ENCODE measurements around the gene UBAC2. TPM values are rescaled to one million over a fixed set of nuclear protein-coding genes. Genes with fewer than 3 reads are reported as not detected.
"Not testable (repeated sequence)": the region's sequence is repeated elsewhere in the genome, so short reads cannot be mapped to it uniquely, and the experiment has no call there.

UBAC2 gene
- total RNA-seq, 1 donor from 2014 or later, result 79.1 TPM

DNA sequence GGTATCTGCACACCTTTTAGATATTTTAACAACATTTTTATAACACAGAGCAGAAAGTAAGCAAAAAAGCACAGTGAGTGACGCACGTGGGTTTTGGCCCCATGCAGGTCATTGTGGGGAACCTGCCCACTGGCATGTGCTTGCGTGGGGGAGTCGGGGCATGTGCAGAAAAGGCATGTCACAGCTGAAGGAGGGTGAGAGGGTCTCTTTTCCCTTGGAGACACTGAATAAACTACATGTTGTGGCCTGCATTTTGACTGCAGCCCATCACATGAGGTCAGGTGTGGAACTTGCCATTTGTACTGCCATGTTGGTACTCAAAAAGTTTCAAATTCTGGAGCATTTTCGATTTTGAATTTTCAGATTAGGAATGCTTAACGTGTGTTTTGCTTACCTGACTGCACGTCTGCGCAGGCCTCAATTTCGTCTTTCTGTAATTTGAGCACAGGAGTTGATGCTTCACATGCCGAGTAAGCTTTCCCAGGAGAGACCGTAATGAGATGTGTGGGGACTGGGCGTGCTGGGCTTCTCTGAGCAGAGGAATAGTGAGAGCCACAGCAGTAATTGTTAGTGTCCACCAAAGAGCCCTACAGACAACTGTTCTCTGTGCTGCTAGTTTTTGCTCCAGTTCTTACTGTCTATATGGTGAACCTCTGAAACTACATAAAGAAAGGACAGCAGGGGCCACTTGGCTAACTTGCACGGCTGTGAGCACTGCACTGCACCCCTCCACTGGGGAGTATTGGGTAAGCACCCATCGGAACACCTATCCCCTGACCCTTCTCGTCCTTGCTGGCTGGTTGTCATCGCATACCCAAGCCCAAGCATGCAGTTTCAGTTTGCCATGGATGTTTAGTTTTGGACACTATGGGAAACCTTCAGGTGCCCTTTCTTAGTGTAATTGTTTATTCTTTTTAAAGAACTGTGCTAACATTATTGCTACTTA is 179.5 kb downstream of the UBAC2 start:
- no peak for DNase-seq

DNA sequence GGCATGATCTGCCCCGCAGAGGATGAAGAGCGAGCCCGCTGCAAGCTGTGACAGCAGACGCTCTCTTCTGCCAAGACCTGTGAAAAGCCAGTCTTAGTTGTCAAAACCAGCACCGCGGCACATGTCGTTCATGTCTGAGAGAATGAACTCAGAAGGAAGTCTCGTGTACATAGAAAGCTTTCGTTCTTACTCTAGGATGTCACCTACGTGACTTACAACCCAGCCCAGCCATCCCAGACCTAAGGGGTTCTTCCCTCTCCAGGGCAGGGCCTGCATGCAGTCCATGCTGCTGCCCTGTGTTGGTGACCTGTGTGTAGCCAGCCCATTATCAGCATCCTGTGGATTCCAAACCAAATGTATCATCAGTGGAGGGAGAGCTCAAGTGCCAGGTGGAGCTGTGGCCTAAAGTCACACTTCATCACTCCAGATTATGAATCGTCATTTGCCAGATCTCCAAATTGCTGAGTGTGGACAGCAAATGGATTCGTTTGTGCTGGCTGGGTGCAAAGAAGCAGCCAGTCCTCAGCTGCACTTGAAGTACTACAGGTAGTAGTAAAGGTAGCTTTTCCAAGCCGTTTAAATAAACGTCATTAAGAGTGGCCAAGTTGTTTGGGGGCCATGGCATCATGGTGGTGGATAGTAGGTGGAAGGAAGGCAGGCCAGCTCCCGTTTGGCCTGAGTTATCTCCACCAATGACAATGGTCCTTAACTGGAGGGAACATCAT is 180.4 kb downstream of the UBAC2 start:
- no peak for DNase-seq

DNA sequence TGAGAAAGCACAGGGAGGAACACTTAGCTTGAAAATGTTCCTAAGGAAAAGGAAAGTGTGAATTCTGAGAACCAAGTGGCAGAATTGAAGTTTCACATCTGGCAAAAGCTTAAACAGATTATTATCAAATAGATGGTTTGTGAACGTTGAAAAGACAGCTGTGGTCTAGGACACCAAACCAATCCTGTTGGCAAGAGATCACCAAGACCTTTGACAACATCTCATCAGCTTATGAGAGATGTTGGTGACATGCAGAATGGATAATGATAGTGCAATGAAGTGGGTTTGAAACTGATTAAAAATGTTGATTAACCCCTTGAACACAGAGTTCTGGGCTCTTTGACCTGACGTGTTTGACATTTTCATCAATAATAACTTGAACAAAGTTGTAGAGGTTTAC is 181.1 kb downstream of the UBAC2 start:
- no peak for DNase-seq

DNA sequence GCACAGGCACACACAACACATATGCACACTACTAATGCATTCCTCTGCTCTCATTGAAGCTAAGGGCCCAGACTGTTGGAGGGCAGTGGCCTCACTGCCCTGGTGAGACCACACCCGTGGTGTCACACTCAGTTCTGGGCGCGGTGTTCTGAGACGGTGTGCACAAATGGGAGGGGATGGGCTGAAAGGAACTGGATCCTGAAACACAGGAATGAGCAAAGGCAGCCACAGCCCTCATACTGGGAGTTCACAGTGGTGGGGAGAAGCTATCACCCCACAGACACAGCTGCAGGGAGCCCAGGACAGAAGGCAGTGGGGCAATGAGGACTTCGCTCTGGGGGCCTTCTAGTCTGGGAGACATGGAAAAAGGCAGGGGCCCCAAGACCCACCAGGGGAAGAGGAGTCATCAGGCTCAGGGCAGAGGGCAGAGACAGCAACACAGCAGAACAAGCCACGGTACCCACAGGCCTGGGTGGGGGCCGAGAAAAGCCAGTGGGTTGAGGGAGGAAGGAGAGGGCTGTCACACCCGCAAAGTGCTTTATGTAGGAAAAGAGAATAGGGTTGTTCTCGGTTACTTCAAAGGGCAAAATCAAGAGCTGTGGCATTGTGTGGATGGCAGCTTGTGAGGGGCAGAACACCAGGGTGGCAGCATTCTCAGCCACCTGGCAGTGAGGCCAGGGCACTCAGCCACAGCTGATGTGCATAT is 181.9 kb downstream of the UBAC2 start:
- DNase-seq, result no peak

DNA sequence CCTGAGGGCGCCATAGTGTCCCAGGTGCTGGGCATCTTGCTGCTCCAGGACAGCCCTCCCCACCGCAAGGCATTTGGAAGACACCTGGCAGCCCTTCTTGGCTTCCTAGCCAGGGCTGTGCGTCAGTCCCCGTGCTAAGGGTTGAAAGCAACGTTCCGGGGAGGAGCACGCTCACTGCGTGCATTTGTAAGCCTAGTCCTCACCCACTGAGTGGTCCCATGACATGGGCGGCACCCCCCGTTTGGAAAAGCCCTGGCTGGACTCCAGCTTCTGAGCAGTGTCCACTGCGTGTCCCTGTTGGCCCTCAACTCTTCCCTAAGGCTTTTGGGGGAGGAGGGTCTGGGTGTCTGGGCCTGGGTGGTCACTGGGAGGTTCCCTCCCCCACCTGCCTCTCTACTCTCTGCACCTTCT is 182.9 kb downstream of the UBAC2 start:
- no peak for DNase-seq

DNA sequence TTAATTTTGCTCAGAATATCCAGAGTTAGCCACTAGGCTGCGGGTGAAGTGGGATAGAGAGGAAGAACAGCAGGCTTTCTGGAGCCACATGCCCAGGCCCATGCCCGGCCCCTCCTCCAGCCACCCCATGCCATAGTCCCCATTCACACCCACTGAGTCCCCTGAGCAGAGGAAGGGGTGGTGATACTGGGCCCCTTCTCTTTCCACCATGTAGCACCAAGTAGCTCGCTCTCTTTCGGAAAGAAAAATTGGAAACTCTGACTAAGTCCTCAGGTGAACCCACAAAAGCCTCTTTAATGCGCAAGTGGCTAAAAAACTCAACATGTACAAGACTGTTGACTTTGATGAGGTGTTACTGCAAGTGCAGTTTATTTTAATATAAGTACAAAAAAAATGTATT is 183.3 kb downstream of the UBAC2 start:
- DNase-seq, result no peak

DNA sequence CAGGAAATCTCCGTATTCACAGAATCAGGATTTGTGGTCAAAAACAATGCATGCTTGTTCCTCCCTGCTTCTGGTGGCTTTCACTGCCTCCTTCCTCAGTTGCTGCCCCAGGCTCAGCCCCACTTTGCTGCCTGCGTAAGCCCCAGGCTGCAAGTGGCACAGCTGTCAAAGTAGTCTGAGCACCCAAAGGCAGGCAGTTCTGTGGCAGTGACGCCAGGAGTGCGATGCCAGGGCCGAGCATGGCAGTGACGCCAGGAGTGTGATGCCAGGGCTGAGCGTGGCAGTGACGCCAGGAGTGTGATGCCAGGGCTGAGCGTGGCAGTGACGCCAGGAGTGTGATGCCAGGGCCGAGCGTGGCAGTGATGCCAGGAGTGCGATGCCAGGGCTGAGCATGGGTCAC is 183.8 kb downstream of the UBAC2 start:
- no peak for DNase-seq

DNA sequence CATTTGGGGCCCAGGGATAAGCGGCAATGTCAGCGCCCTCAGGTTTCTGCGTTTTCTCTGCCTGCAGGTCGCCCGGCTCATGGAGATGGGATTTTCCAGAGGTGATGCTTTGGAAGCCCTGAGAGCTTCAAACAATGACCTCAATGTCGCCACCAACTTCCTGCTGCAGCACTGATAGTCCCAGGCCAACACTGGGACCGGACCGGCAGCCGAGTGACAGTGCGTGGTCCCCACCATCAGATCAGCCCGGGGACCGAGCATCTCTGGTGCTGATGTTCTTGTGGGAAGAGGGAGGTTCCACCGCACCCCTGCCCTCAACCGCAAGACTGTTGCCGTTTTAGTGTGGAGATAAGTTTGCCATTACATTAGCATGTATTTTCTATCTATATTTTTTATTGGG is 184.5 kb downstream of the UBAC2 start:
- DNase-seq, result no peak

DNA sequence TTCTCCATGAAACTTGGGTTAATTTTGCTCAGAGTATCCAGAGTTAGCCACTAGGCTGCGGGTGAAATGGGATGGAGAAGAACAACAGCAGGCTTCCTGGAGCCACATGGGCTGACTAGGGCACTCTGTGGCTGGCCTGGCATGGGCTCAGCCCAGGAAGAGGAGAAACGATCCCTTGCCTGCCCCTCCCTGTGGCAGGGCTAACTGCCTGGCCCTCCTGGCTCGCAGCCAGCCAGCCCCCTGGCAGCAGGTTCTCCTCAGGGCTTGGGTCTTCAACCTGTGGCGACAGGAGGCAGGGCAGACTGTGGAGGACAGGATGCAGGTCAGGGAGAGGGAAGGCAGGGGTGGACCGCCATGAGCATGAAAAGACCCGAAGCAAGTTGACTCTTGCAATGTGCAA is 185.3 kb downstream of the UBAC2 start:
- no peak for DNase-seq

DNA sequence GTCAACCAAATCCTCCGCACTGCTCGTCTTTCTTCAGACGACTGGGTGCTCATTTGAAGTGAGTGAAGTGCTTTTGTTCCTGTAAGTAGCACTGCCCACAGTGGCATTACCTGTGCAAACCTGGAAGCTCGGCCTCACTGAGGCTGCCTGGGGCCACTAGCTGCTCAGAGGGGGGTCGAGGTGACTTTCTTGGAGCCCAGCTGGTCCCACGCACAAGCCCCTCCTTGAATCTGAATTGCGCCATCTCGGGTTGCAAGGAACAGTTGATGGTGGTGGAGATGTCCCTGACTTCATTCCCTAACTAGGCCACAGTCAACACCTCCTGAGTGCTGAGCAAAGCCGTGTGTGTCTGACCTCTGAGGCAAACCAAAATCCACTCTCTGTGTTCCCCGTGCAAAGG is 185.8 kb downstream of the UBAC2 start:
- no peak for DNase-seq

DNA sequence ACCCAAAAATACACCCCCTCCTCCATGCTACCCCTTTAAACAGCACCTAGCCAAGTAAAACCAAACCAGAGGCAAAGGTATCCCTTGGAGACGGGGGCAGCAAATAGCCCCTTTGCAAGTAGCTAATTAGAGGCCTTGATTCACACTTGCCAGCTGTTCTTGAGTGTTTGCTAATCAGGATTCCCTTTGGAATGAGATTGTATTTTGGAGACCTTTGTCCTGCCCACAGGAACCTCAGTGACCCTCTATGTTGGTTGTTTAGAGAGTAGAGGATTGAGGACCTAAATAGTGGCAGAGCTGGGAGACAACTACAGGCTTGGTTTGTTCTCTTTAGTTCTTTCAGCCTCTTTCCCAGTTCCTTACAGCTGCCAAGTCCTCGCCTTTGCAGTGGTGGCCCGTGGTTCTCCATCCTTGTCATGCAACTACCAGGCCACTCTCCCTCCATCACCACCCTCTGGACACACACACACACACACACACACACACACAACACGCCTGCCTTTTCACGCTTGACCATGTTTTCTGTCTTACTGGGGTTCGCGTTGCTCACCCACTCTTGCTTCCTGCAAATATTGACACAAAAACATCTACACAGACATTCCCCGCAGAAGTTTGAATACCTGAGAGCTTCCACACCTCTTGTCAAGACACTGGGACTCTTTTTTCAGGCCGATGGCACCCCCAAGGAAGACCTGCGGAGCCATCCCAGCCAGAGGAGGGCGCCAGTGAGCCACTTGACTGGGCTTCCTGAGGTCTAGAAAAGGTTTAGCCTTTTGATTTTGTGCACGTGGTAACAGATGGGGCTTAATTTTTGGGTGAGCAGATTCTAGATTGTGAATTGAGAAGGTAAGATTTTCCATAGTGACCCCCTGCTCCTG is 186.5 kb downstream of the UBAC2 start:
- DNase-seq, result no peak

DNA sequence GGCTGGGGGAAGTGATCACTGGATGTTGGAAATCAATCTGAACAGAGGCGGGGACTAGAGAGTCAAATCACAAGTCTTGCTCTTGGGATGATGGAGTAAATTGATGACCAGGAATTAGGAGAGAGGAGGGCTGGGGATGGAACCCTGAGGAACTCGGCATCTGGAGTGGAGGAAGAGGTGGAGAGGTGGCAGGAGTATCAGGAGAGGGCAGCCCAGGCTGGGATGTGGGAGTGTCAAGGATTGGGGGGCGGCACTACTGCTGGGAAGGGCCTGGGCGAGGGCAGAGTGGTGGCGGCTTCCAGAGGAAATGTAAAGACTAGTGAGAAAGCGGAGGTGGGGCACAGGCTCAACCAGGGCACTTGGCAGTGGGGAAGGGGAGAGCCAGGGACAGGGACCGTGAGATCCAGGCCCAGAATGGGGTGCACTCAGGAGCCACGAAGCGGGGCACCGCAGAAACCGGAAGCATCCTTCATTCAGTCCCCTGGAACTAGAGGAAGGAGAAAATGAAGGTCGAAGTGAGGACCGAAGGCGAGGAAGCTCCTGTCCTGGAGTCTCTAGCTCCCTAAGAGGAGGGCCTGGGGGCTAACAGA is 187.8 kb downstream of the UBAC2 start:
- DNase-seq, result no peak

DNA sequence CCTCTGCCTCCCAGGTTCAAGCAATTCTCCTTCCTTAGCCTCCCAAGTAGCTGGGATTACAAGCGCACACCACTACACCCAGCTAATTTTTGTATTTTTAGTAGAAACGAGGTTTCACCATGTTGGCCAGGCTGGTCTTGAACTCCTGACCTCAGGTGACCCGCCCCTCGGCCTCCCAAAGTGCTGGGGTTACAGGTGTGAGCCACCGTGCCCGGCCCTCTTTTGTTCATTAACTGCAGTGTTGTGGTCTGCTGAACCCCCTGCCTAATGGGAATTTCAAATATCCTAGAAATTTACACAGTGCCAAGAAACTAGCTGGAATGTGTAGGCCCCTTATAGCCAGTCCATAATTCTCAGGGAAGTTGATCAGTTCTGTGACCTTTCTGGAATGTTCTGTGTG is 188.4 kb downstream of the UBAC2 start:
- DNase-seq, result not testable (repeated sequence)

DNA sequence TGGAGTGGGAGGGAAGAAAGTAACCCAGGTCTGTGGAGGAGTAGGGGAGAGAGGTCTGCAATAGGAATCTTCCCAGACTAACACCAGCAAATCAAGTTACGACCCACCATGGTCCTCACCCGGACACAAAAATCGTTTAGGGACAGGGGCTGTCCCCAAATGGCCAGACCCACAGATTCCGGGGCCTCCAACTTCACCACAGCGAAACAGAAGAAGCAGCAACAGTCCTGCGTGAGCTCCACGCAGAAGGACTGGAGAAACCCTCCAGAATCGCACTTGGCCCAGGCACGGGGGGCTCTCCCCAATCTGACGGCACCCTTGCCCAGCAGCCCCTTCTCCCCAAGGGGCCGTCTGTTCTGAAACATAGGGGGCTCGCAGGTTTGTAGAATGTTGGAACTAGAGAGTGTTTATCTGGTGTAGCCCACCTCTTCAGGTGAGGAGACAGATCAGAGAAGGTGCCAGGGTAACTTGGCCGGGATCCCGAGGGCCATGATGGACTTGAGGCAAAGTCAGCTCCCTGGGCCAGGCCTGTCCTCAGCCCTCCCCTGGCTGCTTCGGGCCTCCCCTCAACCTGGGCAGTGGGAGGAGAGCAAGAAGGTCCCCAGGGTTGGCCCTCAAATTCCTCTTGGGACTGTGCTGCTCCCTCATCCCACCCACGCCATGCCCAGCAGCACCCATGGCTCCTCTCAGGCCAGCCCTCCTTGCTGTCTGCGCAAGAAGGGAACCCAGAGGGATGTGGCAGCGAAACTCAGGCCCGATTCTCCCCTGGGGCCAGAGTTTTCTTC is 189.1 kb downstream of the UBAC2 start:
- no peak for DNase-seq

DNA sequence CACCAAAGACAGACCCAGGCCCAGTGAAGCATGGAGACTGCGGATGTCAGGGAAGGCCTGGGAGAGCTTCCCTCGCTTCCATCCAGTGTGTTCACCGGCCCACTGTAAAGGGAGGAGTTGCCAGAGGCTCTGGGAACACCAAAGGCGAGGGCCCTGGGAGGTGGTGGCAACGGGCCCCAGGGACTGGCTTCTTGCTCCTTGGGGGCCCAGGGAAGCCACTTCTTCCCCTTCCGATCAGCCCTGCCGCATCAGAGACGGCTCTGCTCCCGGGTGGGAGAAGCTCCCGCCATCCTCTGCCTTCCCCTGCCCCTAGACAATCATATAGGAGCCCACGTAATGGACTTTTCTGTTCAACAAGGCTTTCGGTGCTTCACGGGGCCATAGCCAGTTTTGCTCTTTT is 189.9 kb downstream of the UBAC2 start:
- no peak for DNase-seq

DNA sequence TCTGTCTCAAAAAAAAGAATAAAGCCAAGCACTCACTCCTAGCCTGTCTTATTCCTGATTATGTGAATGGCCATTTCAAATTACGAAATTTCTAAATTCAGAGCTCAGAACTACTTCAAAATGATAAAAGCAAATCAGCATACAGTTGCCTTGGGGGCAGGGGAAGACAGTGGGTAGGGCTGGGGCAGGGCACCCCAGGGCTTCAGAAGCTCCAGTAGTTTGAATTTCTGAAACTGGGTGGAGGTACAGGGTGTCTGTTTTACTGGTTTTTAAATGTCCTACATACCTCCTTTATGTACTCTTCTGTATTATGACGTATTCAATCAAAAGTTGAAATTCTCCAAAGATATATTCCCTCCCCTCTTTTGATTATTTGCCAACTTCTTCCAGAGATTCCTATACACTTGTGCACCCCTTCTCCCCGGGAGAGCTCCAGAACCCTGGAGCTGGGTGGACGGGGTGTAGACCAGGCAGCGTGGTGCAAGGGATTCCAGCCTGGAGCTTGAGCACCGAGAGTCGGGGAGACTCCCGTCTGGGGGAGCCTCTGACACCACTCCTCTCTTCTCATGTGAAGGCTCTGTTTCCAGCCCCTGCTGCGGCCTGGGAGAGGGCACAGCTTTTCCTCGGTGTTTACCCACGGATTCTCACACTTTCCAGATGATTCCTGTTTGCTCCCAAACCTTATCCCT is 191.3 kb downstream of the UBAC2 start:
- no peak for DNase-seq

DNA sequence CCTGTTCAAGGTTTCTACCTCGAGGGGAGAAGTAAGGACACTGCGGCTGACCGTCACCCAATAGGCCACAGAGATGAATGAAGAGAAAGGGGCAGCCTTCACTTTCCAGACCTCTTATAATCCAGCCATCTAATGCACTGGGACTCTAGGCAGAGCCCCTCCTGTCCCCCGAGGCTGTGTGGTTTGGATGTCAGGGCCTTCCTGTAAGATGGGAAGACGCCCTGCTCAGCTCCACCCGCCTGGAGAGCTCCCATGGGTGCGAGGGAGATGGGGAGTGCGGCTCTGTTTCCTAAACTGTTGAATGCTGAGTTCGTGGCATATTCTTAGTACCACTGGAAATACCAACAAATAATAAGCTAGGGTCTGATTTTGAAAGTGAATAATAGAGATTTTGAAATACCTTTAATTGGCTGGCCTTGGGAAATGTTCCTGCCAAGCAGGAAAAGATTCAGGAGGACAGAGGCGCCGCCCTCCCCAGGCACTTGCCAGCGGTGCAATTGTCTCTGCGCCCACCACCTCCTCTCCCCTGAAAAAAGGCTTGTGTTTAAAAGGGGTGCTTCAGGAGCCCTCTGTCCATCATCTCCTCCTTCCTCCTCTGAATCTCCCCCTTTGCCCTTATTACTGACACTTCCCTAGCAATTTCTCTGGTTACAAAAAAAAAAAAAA is 191.9 kb downstream of the UBAC2 start:
- DNase-seq, result no peak

DNA sequence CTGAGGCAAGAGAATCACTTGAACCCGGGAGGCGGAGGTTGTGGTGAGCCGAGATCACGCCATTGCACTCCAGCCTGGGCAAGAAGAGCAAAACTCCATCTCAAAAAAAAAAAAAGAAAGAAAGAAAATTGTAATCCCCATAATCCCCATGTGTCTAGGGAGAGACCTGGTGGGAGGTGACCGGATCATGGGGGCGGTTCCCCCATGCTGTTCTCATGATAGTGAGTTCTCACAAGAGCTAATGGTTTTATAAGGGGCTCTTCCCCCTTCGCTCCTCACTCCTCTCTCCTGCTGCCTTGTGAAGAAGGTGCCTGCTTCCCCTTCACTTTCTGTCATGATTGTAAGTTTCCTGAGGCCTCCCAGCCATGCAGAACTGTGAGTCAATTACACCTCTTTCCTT is 192.7 kb downstream of the UBAC2 start:
- DNase-seq, result not testable (repeated sequence)

Measured in tongue (tissue), 2 donors.